Endothelial cell of umbilical vein (primary cell): ENCODE results near the gene NAMPT.

Experiments
- CTCF ChIP-seq, 2 donors: IDR thresholded peaks; 1 replicate in 1 of 2; 2 replicates in 1 of 2; pipeline ENCODE4 v1.5.1; 2011; ENCODE audit warnings: low read length in 2 of 2, mild to moderate bottlenecking in 2 of 2, moderate library complexity in 2 of 2, control low read depth in 1 of 2, inconsistent platforms in 1 of 2, low read depth in 1 of 2; ENCODE audit not compliant: insufficient read depth in 1 of 2; ENCODE audit errors: extremely low read depth in 1 of 2
- EZH2 ChIP-seq: IDR thresholded peaks from 2 replicates; pipeline ENCODE4 v1.6.1; 2012; ENCODE audit warnings: borderline replicate concordance, low read depth, mild to moderate bottlenecking, moderate library complexity, low read length, inconsistent platforms; ENCODE audit not compliant: severe bottlenecking
- FOS ChIP-seq: IDR thresholded peaks from 2 replicates; pipeline ENCODE4 v1.6.1; 2011; ENCODE audit warnings: mild to moderate bottlenecking, low read length, moderate library complexity, borderline replicate concordance; ENCODE audit not compliant: insufficient read depth
- GATA2 ChIP-seq: IDR thresholded peaks from 2 replicates; pipeline ENCODE4 v1.7.0; 2011; ENCODE audit warnings: low read depth, mild to moderate bottlenecking, moderate library complexity, mixed read lengths, low read length; ENCODE audit not compliant: insufficient read length, insufficient read depth
- JUN ChIP-seq: IDR thresholded peaks from 2 replicates; pipeline ENCODE4 v1.6.1; 2011; ENCODE audit warnings: borderline replicate concordance, low read depth; ENCODE audit not compliant: insufficient read length, insufficient read depth
- MAX ChIP-seq: IDR thresholded peaks from 2 replicates; pipeline ENCODE4 v1.6.1; 2011; ENCODE audit not compliant: insufficient read depth, insufficient read length
- MYC ChIP-seq: IDR thresholded peaks from one replicate; pipeline ENCODE4 v1.6.1; 2011; ENCODE audit warnings: mild to moderate bottlenecking, low read depth, low read length
- POLR2A ChIP-seq: IDR thresholded peaks from 2 replicates; pipeline ENCODE4 v1.6.1; 2012; ENCODE audit warnings: low read depth, mild to moderate bottlenecking, control low read depth, low read length
- POLR2AphosphoS5 ChIP-seq: IDR thresholded peaks from 2 replicates; pipeline ENCODE4 v1.6.1; 2012; ENCODE audit warnings: low read depth, mild to moderate bottlenecking, control low read depth, low read length, moderate library complexity; ENCODE audit not compliant: insufficient read depth

DNA sequence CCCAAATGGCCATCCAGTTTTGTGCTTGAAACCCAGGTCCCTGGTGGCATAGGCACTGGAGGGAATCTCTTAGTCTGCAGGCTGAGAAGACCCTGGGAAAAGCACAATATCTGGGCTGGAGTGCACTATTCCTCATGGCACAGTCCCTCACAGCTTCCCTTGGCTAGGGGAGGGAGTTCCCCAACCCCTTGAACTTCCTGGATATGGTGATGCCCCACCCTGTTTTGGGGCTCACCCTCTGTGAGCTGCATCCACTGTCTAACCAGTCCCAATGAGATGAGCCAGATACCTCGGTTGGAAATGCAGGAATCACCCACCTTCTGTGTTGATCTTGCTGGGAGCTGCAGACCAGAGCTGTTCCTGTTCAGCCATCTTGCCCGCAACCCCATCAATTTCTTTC lies 19.8 kb upstream of the NAMPT start:
- TF ChIP-seq CTCF (IDR thresholded peaks at IDR 0.05; ENCODE audit: extremely low read depth in 1 of 2, insufficient read depth in 1 of 2, low read depth in 1 of 2, low read length in 2 of 2) (no peak), FOS (no peak), POLR2A (no peak), POLR2AphosphoS5 (no peak), EZH2 (no peak), MAX (no peak), MYC (no peak), GATA2 (no peak), JUN (no peak)
